Epithelial cell of proximal tubule (primary cell): Measurements from ENCODE around the gene RABGAP1L. TPM values are rescaled to one million over a fixed set of nuclear protein-coding genes. Genes with fewer than 3 reads are reported as not detected.

ENCODE experiments used
- DNase-seq: peaks from one replicate; pipeline ENCODE4 v3.0.0-alpha.2; 2011; ENCODE audit warnings: low read depth
- H3K4me3 ChIP-seq: 2 replicates; pipeline ENCODE4 v1.5.1; 2011; ENCODE audit warnings: low read depth, mild to moderate bottlenecking, low read length
- total RNA-seq: library from RNA; depleted of rRNA; stranded (reverse); fragments of >200 nt; gene quantifications from 2 replicates; pipeline ENCODE4 v1.2.3, GENCODE V29; 2015
- TF ChIP-seq, protein P1 (sequence below): conservative IDR thresholded peaks from 2 replicates; pipeline ENCODE4 v1.5.1; 2012; ENCODE audit warnings: low read depth, mild to moderate bottlenecking, low read length

Gene RABGAP1L
- total RNA-seq, 1 donor from 2014 or later: 16.3 TPM

- no peak for DNase-seq
- TF ChIP-seq, protein P1, sequence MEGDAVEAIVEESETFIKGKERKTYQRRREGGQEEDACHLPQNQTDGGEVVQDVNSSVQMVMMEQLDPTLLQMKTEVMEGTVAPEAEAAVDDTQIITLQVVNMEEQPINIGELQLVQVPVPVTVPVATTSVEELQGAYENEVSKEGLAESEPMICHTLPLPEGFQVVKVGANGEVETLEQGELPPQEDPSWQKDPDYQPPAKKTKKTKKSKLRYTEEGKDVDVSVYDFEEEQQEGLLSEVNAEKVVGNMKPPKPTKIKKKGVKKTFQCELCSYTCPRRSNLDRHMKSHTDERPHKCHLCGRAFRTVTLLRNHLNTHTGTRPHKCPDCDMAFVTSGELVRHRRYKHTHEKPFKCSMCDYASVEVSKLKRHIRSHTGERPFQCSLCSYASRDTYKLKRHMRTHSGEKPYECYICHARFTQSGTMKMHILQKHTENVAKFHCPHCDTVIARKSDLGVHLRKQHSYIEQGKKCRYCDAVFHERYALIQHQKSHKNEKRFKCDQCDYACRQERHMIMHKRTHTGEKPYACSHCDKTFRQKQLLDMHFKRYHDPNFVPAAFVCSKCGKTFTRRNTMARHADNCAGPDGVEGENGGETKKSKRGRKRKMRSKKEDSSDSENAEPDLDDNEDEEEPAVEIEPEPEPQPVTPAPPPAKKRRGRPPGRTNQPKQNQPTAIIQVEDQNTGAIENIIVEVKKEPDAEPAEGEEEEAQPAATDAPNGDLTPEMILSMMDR: no peak
- no peak overlapping the region for H3K4me3 ChIP-seq
Observed at GRCh38 chr1:174344162-174344561, 184.8 kb downstream of the RABGAP1L start.

DNA sequence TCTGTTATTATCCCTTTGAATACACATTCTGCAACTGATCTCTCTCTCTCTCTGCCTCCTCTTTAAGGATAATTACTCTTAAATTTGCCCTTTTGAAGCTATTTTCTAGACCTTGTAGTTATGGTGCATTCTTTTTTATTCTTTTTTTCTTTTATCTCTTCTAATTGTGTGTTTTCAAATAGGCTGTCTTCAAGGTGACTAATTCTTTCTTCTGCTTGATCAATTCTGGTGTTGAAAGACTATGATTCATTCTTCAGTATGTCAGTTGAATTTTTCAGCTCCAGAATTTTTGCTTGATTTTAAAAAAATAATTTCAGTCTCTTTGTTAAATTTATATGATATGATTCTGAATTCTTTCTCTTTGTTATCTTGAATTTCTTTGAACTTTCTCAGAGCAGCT lies 192.8 kb downstream of the RABGAP1L start:
- DNase-seq: peak; percentile 32
- H3K4me3 ChIP-seq: no peak overlapping the region
- TF ChIP-seq, protein P1: no peak

GRCh38 chr1:174352883-174353608 lies 193.7 kb downstream of the RABGAP1L start:
- DNase-seq: no peak
- H3K4me3 ChIP-seq: no peak overlapping the region
- TF ChIP-seq, protein P1: no peak

DNA sequence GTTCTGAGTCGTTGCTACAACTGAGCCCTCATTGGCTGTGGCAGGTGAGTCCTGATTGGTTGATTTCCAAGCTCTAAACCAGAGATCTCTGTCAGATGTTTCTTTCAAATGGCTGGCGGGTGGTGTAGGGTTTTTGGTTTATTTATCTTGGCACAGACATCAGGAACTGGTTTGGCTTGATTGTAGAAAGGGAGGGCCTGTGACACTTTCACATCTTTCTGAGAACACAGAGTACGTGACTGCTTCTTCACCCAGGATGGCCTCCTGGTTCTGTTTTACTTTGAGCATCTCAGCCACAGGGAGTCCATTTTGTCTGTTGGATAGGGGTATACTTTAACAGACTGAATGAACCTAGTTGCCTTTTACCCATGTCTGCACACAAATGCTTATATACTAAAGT lies 199.0 kb downstream of the RABGAP1L start:
- TF ChIP-seq, protein P1: no peak
- H3K4me3 ChIP-seq: no peak overlapping the region
- no peak for DNase-seq

- H3K4me3 ChIP-seq: no peak overlapping the region
- TF ChIP-seq, protein P1: peak; percentile 14
- no peak for DNase-seq
Observed at GRCh38 chr1:174358786-174359453, 199.6 kb downstream of the RABGAP1L start.

GRCh38 chr1:174359454-174359805 lies 200.1 kb downstream of the RABGAP1L start:
- TF ChIP-seq, protein P1: no peak
- H3K4me3 ChIP-seq: no peak overlapping the region
- no peak for DNase-seq
